GM12892 (cell line): Measurements from ENCODE around the gene HOMER2.

Source experiments
- DNase-seq: peaks from one replicate; pipeline ENCODE4 v3.0.0; 2011; ENCODE audit not compliant: insufficient read length
- FAIRE-seq: peaks from 2 replicates; lab custom pipeline; 2011; peaks lifted over from hg19 to GRCh38; lab: Jason Lieb, UNC
- POLR2A ChIP-seq: IDR thresholded peaks from 2 replicates; pipeline ENCODE4 v1.6.1; 2011; ENCODE audit warnings: low read depth, low read length, control low read depth
- POLR2AphosphoS5 ChIP-seq: IDR thresholded peaks from 2 replicates; pipeline ENCODE4 v1.6.1; 2011; ENCODE audit warnings: low read depth, low read length, control low read depth
- TAF1 ChIP-seq: IDR thresholded peaks from 2 replicates; pipeline ENCODE4 v1.6.1; 2011; ENCODE audit warnings: low read depth, mild to moderate bottlenecking, control low read depth, low read length, borderline replicate concordance

HOMER2 gene

DNA sequence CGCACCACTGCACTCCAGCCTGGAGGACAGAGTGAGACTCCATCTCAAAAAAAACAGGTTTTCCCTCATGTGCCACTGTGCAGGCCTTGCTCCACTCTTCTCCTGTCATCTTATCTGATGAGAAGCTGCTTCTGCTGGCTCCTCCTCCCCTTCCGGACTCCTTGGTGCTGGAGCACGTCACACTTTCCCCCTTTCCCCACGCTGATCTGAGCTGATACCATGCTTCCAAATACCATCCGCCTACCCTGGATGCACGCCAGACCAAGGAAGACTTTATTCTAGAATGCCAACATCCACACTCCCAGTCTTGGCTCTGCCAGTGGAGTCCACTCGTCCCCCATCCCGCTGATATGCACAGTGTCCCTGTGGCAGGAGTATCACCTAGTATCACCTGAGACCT is 31.3 kb downstream of the HOMER2 start:
- FAIRE-seq = no peak
- TF ChIP-seq POLR2AphosphoS5 (no peak), POLR2A (no peak), TAF1 (no peak)
- no peak for DNase-seq

DNA sequence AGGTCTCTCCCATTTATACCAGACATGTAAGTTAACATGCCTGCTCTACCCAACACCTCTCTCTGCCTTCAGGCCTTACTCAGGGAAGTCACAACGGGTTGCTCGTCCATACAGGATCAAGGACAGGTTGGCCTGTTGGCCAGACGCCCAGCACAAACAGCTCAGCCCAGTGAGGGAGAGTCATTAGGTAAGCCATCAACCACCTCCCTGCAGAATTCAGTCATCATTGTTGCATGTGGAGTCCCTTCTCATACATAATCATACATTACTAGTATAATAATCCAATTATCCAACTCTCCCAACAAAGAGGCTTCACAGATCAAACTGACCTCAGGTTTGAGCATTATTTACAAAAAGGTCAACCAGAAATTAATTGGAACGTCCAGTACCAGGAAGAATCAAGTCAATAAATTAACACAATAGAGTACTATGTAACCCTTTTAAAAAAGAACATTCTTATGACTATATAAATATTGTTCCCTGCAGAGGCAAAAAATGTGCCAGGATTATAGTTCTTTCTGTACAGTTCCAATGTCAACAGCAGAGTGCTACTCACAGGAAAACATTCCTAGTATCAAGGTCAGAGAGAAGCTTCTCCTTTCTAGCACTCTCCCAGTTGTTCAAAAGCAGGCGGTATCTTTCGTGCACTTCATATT is 33.2 kb downstream of the HOMER2 start:
- TF ChIP-seq POLR2AphosphoS5 = no peak
- no peak for TF ChIP-seq TAF1
- TF ChIP-seq POLR2A = no peak
- no peak for FAIRE-seq
- DNase-seq = no peak

DNA sequence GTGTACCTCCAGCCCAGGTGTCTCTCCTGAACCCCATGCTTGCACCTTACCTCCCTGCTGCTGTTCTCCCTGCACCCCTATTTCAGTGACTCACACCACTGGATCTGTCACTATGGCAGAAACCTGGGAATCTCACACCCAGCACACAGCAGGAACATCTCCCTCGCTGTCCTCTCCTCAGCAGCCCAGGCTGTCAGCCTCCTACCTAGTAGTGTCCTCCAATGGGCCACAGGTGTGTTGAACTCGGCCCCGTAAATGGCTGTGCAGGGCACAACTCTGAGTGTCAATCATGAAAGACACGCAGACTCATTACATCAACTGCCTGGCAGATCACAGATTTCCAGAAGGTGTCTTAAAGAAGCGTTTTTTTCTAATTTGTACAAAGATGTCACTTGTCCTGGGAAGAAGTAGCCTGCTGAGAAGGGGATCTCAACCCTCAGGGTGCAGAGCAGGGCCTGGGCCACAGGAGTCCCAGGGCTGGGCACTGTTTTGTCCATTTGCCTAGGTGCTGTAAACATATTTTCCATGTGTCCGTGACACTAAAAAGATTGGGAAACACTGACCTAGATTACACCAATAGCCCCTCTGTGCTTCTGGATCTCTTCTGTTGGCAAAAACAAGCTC is 33.8 kb downstream of the HOMER2 start:
- no peak for FAIRE-seq
- DNase-seq = no peak
- TF ChIP-seq POLR2A (no peak), TAF1 (no peak), POLR2AphosphoS5 (no peak)

DNA sequence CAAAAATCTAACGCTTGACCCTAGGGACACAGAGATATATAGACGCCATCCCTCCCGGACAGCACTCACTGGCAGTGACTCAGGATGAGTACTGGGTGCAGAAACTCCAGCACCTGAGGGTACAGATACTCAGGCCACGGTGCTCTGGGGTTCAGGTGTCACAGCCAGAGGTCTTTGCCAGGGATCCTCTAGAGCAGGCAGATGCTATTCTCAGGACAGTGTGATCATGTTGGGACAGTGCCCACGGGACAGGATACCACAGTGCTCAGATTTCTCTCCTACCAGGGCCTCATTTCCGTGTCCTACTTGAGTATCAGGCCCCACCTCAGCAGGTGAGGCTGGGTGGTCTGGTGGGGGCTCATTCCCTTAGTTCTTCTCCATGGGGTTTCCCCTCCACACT is 34.4 kb downstream of the HOMER2 start:
- TF ChIP-seq POLR2A = no peak
- TF ChIP-seq POLR2AphosphoS5 = no peak
- no peak for TF ChIP-seq TAF1
- FAIRE-seq (no peak), DNase-seq (no peak)

DNA sequence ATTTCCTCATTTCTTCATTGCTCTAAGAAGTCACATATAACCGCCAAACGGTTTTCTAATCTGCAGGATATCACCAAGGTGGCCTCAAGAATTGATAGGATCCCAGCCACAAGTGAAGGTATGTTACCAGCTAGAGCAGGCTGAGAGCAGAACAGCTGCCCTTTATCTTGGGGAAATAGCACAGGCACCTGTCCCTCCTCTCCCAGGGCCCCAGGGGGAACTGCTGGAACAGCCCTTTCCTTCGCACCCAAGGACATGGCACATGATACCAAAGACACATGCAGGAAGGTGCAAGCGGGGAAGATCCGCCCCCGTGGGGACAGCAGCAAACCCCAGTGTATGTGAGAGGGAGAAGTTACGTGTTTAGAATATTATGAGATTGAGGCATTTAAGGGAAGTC is 35.3 kb downstream of the HOMER2 start:
- FAIRE-seq = no peak
- TF ChIP-seq POLR2A (no peak), POLR2AphosphoS5 (no peak), TAF1 (no peak)
- DNase-seq = no peak

DNA sequence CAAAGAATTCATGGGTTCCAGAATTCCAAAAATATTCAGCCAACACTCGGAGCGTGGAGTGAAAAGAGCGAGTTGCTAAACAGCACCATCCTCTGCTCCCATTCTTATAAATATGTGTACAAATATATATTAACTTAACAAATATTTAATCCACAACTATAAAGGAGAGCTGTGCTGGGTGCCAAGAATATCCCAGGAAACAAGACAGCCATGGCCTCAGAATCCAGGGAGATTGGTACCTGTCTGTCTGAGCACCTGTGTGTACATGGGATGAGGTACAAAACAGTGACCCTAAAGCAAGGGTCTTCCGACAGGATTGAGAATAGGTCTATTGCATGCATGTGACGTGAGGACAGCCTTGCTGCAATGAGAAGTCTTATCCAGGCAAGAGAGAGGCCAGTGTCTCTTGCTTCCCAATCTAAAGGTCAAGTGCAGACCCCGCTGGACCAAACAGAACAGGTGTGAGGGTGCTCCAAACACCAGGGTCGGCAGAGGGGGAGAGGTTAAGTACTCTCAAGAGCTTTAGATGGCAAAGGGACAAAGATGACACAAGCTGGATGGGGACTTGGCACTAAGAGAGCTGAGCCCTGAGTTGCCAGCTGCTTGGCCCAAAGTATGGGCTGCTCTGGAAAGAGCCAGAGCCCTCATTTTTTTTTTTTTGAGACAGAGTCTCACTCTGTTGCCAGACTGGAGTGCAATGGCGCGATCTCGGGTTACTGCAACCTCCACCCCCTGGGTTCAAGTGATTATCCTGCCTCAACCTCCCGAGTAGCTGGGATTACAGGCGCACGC is 36.2 kb downstream of the HOMER2 start:
- FAIRE-seq (no peak), DNase-seq (no peak)
- TF ChIP-seq TAF1 = no peak
- no peak for TF ChIP-seq POLR2A
- no peak for TF ChIP-seq POLR2AphosphoS5

DNA sequence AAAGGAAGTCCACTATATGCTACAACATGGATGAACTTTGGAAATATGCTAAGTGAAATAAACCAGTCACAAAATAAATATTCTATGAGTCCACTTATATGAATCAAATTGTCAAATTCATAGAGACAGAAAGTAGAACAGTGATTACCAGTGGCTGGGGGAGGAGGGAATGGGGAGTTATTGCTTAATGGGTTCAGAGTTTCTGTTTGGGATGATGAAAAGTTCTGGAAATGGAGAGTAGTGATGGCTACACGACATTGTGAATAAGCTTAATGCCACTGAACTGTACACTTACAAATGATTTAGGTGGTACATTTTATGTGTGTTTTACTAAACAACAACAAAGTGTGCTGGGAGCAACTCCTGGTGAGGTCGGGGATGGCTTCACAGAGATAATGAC is 38.1 kb downstream of the HOMER2 start:
- TF ChIP-seq TAF1 = no peak
- no peak for TF ChIP-seq POLR2AphosphoS5
- no peak for TF ChIP-seq POLR2A
- FAIRE-seq (no peak), DNase-seq (no peak)

DNA sequence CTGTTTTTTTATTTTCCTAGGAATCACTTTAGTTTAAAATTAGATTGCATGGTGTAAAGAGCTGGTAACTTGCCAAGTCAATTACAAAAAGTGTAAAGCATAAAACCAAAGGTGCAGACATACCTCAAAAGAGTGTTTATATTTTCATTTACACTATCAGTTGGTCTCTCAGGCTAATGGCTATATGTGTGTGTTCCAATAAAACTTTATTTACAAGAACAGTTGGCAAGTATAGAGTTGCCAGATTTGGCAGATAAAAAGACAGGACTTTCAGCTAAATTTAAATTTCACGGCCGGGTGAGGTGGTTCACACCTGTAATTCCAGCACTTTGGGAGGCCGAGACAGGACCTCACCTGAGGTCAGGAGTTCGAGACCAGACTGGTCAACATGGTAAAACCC is 41.1 kb downstream of the HOMER2 start:
- TF ChIP-seq POLR2AphosphoS5 (no peak), TAF1 (no peak), POLR2A (no peak)
- FAIRE-seq (no peak), DNase-seq (no peak)

DNA sequence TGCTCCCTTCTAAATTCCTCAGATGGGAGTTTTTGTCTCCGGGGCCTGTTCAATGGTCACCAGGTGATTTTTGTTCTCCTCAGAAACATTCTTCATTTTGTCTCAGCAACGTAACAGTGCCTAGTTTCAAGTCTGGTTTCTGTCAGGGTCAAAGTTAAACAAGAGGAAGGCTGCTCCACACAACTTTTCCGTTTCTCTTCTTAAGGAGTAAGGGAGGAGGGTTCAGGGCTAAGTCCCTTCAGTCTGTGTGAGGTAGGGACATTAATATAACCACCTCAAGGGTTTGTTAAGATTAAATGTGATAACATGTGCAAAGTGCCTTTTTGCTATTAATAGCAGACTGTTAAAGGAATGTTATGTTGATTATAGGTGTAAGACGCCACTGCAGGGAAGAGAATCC is 41.8 kb downstream of the HOMER2 start:
- DNase-seq = no peak
- no peak for TF ChIP-seq POLR2A
- TF ChIP-seq TAF1 = no peak
- TF ChIP-seq POLR2AphosphoS5 = no peak
- FAIRE-seq = no peak

DNA sequence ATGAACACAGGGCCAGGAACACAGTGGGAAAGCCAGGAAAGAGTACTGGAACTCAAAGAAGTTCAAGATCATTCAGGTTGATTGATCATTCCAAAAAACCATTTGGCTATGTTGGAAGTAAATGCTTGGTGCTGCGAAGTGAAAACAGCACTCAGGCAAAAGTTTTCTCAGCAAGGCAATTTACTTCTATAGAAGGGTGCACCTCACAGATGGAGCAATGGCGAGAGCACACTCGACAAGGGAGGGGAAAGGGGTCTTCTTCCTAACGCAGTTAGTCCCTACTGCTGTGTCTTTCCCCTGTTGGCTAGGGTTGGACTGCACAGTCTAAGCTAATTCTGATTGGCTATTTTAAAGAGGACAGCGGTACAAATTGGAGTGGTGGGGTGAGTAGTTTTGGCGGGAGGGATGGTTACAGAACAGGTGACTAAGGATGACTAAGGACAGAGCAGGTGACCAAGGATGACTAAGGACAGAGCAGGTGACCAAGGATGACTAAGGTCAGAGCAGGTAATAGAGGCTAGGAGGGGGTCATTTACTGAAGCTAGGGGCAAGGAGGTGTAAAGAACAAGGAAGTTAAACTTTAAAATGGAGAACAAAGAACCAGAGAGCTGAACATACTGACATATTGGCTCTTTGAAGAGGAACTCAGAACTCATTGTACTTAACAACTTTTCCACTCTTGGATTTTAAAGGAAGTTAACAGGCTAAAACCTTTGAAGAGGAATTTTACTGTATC is 43.3 kb downstream of the HOMER2 start:
- FAIRE-seq = no peak
- no peak for DNase-seq
- no peak for TF ChIP-seq POLR2A
- TF ChIP-seq TAF1 = no peak
- no peak for TF ChIP-seq POLR2AphosphoS5

DNA sequence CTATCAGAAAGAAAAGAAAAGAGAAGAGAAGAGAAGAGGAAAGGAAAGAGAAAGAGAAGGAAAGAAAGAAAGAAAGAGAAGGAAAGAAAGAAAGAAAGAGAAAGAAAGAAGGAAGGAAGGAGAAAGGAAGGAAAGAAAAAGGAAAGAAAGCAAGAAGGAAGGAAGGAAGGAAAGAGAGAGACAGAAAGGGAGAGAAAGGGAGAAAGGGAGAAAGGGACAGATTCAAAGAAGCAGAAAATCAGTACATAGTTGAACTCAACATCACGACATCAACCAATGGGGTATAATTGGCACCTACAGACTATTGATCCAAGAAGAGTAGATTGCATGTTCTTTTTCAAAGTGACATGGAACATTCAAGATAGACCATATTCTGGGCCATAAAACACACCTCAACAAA is 45.2 kb downstream of the HOMER2 start:
- FAIRE-seq = no peak
- no peak for DNase-seq
- TF ChIP-seq POLR2A = no peak

DNA sequence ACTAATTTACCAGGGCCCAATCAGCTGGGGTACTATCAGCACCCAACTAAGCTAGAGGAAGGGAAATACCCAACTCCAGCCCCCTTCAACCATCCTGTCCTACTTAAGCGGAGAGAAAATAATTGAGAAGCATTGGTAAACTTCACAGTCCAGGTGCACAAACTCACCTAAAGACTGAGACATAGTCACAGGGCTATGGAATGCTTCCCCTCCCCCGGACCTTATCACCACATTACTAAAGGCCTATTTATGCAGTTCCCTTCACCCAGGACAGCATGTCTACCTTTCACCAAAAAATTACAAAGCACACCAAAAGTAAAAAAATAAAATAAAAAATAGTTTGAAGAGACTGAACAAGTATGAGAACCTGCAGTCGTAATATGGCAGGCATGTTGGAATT is 47.9 kb downstream of the HOMER2 start:
- FAIRE-seq (no peak), DNase-seq (no peak)
- no peak for TF ChIP-seq TAF1
